Mucosa of descending colon (tissue), 3 donors: Measurements from ENCODE around the gene LGMN. TPM values are rescaled to one million over a fixed set of nuclear protein-coding genes. Genes with fewer than 3 reads are reported as not detected.

Experiments
- ATAC-seq: fragments of 200-7000 bp; cut with Tn5 transposase; one replicate; pipeline ENCODE4 v1.9.1; 2020; ENCODE audit warnings: mild to moderate bottlenecking, moderate library complexity
- DNase-seq, 3 donors: peaks; one replicate each; pipeline ENCODE4 v3.0.0-alpha.2; 2020
- H3K36me3 ChIP-seq: fragments of 200-600 bp; one replicate; pipeline ENCODE4 v1.8.0; 2021; ENCODE audit warnings: low read depth, mild to moderate bottlenecking
- H3K4me1 ChIP-seq: fragments of 200-600 bp; one replicate; pipeline ENCODE4 v1.8.0; 2021; ENCODE audit warnings: low read depth, mild to moderate bottlenecking
- H3K4me3 ChIP-seq: fragments of 200-600 bp; one replicate; pipeline ENCODE4 v1.8.0; 2021; ENCODE audit warnings: mild to moderate bottlenecking
- H3K9me3 ChIP-seq: fragments of 200-600 bp; one replicate; pipeline ENCODE4 v1.8.0; 2021; ENCODE audit warnings: mild to moderate bottlenecking
- CTCF ChIP-seq: fragments of 200-600 bp; IDR thresholded peaks from one replicate; pipeline ENCODE4 v1.8.0; 2022; ENCODE audit warnings: antibody characterized with exemption, mild to moderate bottlenecking
- intact Hi-C, 2 donors: fragments of 100-400 bp; cut with DNase I in 1 of 2; cut with micrococcal nuclease in 1 of 2; formaldehyde crosslinking; loops; one replicate each; pipeline versions ENCODE4 v1.11.0 to v1.11.1; 2022; cut with DNase I, micrococcal nuclease
- total RNA-seq, 3 donors: library from RNA; stranded (reverse); fragmentation: NEBNext Ultra II Directional in 2 of 3; extraction: Animal tissue kit (Norgen Biotek cat#: 25700) in 2 of 3; gene quantifications; one replicate each; pipeline versions ENCODE4 v1.2.1 to v1.2.4, GENCODE V29; 2021 to 2023
- donor health status: DM: no; HTN: no; CAD: no; lungs with moderate emphysema.
- donor health status: DM: no; HTN: no; CAD: no.
- donor health status: DM: no; HTN: yes; CAD: no.

LGMN gene
- total RNA-seq, 3 donors from 2014 or later = 86.8 to 103 (median 94.3) TPM

DNA sequence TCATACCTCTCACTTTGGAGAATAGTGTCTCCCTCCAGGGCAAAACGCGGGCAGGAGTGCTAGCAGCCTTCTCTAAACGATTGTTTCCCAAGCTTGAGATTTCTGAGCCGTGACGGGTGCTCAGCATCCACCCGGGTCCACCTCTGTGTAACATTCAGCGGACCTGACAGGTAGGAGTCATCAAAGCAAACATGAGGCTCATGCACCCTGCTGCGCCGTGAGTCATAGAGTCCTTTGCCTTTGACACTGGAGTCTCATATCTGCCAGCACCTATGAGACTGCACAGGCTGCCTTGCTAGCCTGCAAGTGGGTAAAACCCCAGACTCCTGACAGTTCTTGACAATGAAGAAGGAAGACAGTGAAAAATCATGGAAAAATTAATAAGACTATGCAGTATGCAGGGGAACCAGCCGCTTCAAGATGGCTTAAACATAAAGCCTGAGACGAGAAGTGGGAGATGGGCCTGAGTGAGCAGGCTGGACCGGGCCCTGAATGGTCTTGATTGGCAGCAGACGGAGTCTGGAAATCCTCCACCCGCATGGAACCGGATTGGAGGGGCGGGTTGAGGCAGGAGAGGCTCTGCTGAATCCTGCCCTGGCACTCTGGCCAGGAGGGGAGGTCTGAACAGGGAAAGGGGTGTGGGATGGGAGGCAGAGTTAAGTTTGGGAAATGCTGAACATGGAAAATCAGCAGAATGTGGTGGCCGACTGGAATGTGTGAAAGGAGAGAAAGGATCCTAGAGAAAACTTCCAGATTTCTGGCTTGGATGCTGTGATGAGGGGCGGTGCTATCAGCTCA is 54.2 kb downstream of the LGMN start:
- ATAC-seq = no peak
- Histone ChIP-seq H3K4me3 (no peak overlapping the region), H3K4me1 (peaks cover 6% of the 10 kb centered on the region), H3K36me3 (no peaks in the 10 kb centered on the region), H3K9me3 (no peaks in the 10 kb centered on the region)
- DNase-seq = peak in 1 of 3 donors; percentile 6
- intact Hi-C loops = no loop called here
- TF ChIP-seq CTCF = no peak

DNA sequence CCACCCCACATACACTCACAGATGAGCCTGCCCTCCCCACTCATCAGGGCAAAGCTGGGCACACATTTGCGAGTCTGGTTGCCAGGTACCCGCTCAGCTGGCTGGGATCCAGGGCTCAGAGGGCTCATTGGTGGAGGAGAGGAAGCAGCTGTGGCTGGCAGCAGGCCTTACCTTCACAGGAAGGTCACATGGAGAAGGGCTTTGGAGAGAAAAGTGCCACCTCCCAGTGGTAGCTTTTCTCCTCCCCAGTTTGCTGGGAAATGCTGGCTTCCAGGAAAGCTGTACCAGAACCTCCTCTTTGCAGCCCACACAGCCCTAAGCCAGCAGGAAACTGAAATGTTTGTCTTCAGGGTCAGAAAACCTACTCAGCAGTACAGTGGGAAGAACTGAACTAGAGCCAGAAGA is 55.6 kb downstream of the LGMN start:
- DNase-seq (peak; percentile 74 to 80 (median 78)), ATAC-seq (peak; percentile 50)
- Histone ChIP-seq H3K4me1 (peaks cover 6% of the 10 kb centered on the region), H3K4me3 (no peak overlapping the region), H3K9me3 (no peaks in the 10 kb centered on the region), H3K36me3 (no peaks in the 10 kb centered on the region)
- intact Hi-C loops = no loop called here
- TF ChIP-seq CTCF = no peak

GRCh38 chr14:92690171-92691011 is 58.0 kb downstream of the LGMN start:
- H3K4me1 ChIP-seq = peaks cover 11% of the 10 kb centered on the region
- ATAC-seq = peak; percentile 54
- DNase-seq = peak in 2 of 3 donors; percentile 51 to 60
- H3K36me3 ChIP-seq = no peaks in the 10 kb centered on the region
- intact Hi-C loops = no loop called here
- no peaks in the 10 kb centered on the region for H3K9me3 ChIP-seq
- H3K4me3 ChIP-seq = no peak overlapping the region
- TF ChIP-seq CTCF = no peak

DNA sequence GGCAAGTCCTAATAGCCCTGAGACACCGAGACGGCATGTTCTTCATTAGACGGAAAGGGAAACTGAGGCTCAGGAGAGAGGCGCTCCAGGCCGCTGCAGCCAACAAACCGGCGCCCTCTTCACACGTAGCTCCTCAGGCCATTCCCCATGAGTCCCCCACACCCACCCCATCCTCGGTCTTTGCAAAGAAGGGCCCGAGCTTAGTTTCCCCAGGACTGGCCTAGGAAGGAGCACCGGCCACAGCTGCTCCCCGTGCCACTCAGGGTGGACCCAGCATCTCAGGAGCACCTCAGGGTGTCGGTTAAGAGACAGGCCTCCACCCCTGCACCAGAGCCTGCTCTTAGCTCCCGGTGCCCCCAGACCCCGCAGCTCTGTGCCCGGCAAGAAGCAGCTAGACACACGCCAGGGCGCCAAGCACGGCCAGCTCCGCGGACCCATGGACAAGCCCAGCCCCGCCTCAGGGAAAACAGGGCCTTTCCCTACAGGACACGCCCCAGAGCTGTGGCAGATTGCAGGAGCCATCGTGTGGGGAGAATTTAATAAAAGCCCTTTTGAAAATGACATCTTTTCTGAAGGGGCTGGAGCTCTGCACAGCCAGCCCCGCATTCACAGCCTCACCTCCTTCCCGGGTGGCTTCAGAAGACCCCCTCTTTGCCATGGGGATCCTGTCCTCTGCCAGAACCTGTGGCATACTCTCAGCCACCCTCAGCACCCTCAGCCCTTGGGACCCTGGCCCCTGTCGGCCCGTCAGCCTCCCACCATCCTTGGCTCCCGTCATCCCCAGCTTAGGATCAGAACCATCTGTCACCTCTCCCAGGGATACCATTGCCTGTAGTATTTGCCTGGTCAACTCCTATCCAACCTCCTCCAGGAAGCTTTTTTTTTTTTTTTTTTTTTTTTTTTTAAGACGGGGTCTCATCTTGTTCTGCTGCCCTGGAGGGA is 59.7 kb downstream of the LGMN start:
- intact Hi-C loops = loop anchor here in 1 of 2 donors (10.0 kb wide), 1 partner anchor 554 kb away; no protein-coding TSS in a partner anchor
- Histone ChIP-seq H3K4me1 (peaks cover 11% of the 10 kb centered on the region), H3K36me3 (no peaks in the 10 kb centered on the region), H3K4me3 (no peak overlapping the region), H3K9me3 (no peaks in the 10 kb centered on the region)
- TF ChIP-seq CTCF = no peak
- peak; percentile 47 for ATAC-seq
- peak in 2 of 3 donors; percentile 59 to 65 for DNase-seq
